ENCODE data around the gene SLC8B1. TPM values are rescaled to one million over a fixed set of nuclear protein-coding genes. Genes with fewer than 3 reads are reported as not detected.
A peak's percentile ranks its signal among the peaks of the same experiment; 100 is the strongest.

SLC8B1 gene
- total and polyA plus RNA-seq, 8 donors: 13.0 to 39.1 (median 19.7) TPM

GRCh38 chr12:113270709-113271009 lies 64.2 kb downstream of the SLC8B1 start:
- no peaks in the 10 kb centered on the region for H3K9me3 ChIP-seq
- intact Hi-C loops (cut with DNase I): no loop called here
- WGBS, 2 donors: 94 to 96% methylated on average over 11 of the region's 11 CpGs
- H3K36me3 ChIP-seq: peaks cover 5 to 69% (median 14%) of the 10 kb centered on the region in 3 donors
- peaks cover 11 to 29% (median 21%) of the 10 kb centered on the region in 3 donors for H3K4me1 ChIP-seq
- no peak overlapping the region for H3K4me3 ChIP-seq
- no peak for TF ChIP-seq CTCF (IDR thresholded peaks at IDR 0.05)
- H3K27me3 ChIP-seq: no peaks in the 10 kb centered on the region
- peak overlapping the region in 3 of 4 donors; percentile 61 to 81 (median 71) for H3K27ac ChIP-seq
- FAIRE-seq (no peak), ATAC-seq (no peak), DNase-seq (peak in 1 of 6 donors; percentile 42)

- ATAC-seq (no peak), FAIRE-seq (no peak), DNase-seq (peak in 2 of 6 donors; percentile 30 to 41)
- no peaks in the 10 kb centered on the region for H3K9me3 ChIP-seq
- H3K4me3 ChIP-seq: no peak overlapping the region
- H3K27ac ChIP-seq: no peak overlapping the region
- 94% methylated on average over 12 of the region's 12 CpGs for WGBS, 2 donors
- no peaks in the 10 kb centered on the region for H3K27me3 ChIP-seq
- no peak for TF ChIP-seq CTCF (IDR thresholded peaks at IDR 0.05)
- peaks cover 5 to 59% (median 11%) of the 10 kb centered on the region in 3 donors for H3K36me3 ChIP-seq
- intact Hi-C loops (cut with DNase I): no loop called here
- H3K4me1 ChIP-seq: peaks cover 11 to 29% (median 21%) of the 10 kb centered on the region in 3 donors
Observed at GRCh38 chr12:113269257-113269943, 65.5 kb downstream of the SLC8B1 start.

GRCh38 chr12:113268621-113269020 lies 66.3 kb downstream of the SLC8B1 start:
- intact Hi-C loops (cut with DNase I): no loop called here
- peaks cover 11 to 29% (median 21%) of the 10 kb centered on the region in 3 donors for H3K4me1 ChIP-seq
- 93 to 95% methylated on average over 19 of the region's 19 CpGs for WGBS, 2 donors
- no peak for TF ChIP-seq CTCF (IDR thresholded peaks at IDR 0.05)
- DNase-seq (peak in 2 of 6 donors; percentile 54 to 62), FAIRE-seq (no peak), ATAC-seq (no peak)
- no peaks in the 10 kb centered on the region for H3K27me3 ChIP-seq
- no peak overlapping the region for H3K27ac ChIP-seq
- peaks cover 5 to 51% (median 8%) of the 10 kb centered on the region in 3 donors for H3K36me3 ChIP-seq
- H3K4me3 ChIP-seq: no peak overlapping the region
- H3K9me3 ChIP-seq: no peaks in the 10 kb centered on the region

GRCh38 chr12:113268136-113268535 lies 66.8 kb downstream of the SLC8B1 start:
- no peaks in the 10 kb centered on the region for H3K27me3 ChIP-seq
- intact Hi-C loops (cut with DNase I): no loop called here
- H3K36me3 ChIP-seq: peaks cover 5 to 46% (median 8%) of the 10 kb centered on the region in 3 donors
- WGBS, 2 donors: 92 to 95% methylated on average over 12 of the region's 12 CpGs
- H3K9me3 ChIP-seq: no peaks in the 10 kb centered on the region
- H3K4me3 ChIP-seq: no peak overlapping the region
- H3K4me1 ChIP-seq: peaks cover 11 to 26% (median 19%) of the 10 kb centered on the region in 3 donors
- ATAC-seq: no peak
- no peak overlapping the region for H3K27ac ChIP-seq
- TF ChIP-seq CTCF (IDR thresholded peaks at IDR 0.05): no peak
- no peak for FAIRE-seq
- peak in 2 of 6 donors; percentile 37 to 41 for DNase-seq

- peaks cover 11 to 21% (median 19%) of the 10 kb centered on the region in 3 donors for H3K4me1 ChIP-seq
- intact Hi-C loops (cut with DNase I): no loop called here
- H3K9me3 ChIP-seq: no peaks in the 10 kb centered on the region
- peak in 2 of 6 donors; percentile 26 to 33 for DNase-seq
- FAIRE-seq: no peak
- no peaks in the 10 kb centered on the region for H3K27me3 ChIP-seq
- H3K27ac ChIP-seq: no peak overlapping the region
- no peak for ATAC-seq
- TF ChIP-seq CTCF (IDR thresholded peaks at IDR 0.05): no peak
- peaks cover 5 to 43% (median 8%) of the 10 kb centered on the region in 3 donors for H3K36me3 ChIP-seq
- H3K4me3 ChIP-seq: no peak overlapping the region
- 95 to 97% methylated on average over 7 of the region's 7 CpGs for WGBS, 2 donors
Observed at GRCh38 chr12:113267621-113268020, 67.3 kb downstream of the SLC8B1 start.
